Stomach (tissue), 9 donors: Measurements from ENCODE around the gene PPP1R9A. TPM values are rescaled to one million over a fixed set of nuclear protein-coding genes. Genes with fewer than 3 reads are reported as not detected.

Experiments
- DNase-seq, 2 donors: peaks; one replicate each; pipeline versions ENCODE4 v3.0.0 to v3.0.0-alpha.2; 2013 to 2019
- H3K27ac ChIP-seq, 5 donors: fragments of 200-600 bp in 4 of 5; sonication (generic) in 4 of 5; one replicate each; pipeline ENCODE4 v1.5.1; 2013 to 2019; ENCODE audit warnings: mild to moderate bottlenecking in 1 of 5, moderate library complexity in 1 of 5
- H3K27me3 ChIP-seq, 3 donors: fragments of 200-600 bp; sonication (generic); one replicate each; pipeline ENCODE4 v1.5.1; 2017 to 2019; ENCODE audit warnings: mixed run types in 1 of 3
- H3K36me3 ChIP-seq, 4 donors: fragments of 200-600 bp; sonication (generic); 1 replicate in 3 of 4; 2 replicates in 1 of 4; pipeline ENCODE4 v1.5.1; 2016 to 2019
- H3K4me1 ChIP-seq, 4 donors: fragments of 200-600 bp; sonication (generic); one replicate each; pipeline ENCODE4 v1.5.1; 2016 to 2019
- H3K4me3 ChIP-seq, 4 donors: fragments of 200-600 bp; sonication (generic) in 3 of 4; one replicate each; pipeline ENCODE4 v1.5.1; 2016 to 2019; ENCODE audit warnings: mild to moderate bottlenecking in 1 of 4
- H3K9me3 ChIP-seq, 4 donors: fragments of 200-600 bp; sonication (generic); one replicate each; pipeline ENCODE4 v1.5.1; 2016 to 2019
- CTCF ChIP-seq, 7 experiments: fragments of 450-650 bp in 4 of 7; fragments of 200-600 bp in 3 of 7; sonication (generic) in 3 of 7; IDR thresholded peaks; one replicate each; pipeline ENCODE4 v1.5.1; 2016 to 2019; ENCODE audit warnings: antibody characterized with exemption in 7 of 7, control low read depth in 2 of 7, mild to moderate bottlenecking in 1 of 7
- EP300 ChIP-seq: sonication (generic); formaldehyde crosslinking; IDR thresholded peaks from one replicate; pipeline ENCODE4 v1.6.1; 2017; ENCODE audit warnings: antibody characterized with exemption
- POLR2A ChIP-seq, 4 donors: fragments of 450-650 bp; IDR thresholded peaks; one replicate each; pipeline ENCODE4 v1.6.1; 2016; ENCODE audit warnings: antibody characterized with exemption in 4 of 4, control low read depth in 2 of 4, mild to moderate bottlenecking in 1 of 4, moderate library complexity in 1 of 4
- POLR2AphosphoS5 ChIP-seq, 3 donors: sonication (generic); formaldehyde crosslinking; IDR thresholded peaks; one replicate each; pipeline ENCODE4 v1.6.1; 2016; ENCODE audit warnings: antibody characterized with exemption in 3 of 3
- WGBS, 5 donors: extraction: QIAGEN DNeasy Blood & Tissue Kit in 3 of 5; methylation state at CpG; one replicate each; pipeline versions ENCODE4 v1.1.5 to v1.1.7; 2013 to 2018; 5-methylcytosine and 5-hydroxymethylcytosine counted together
- intact Hi-C: fragments of 100-400 bp; cut with DNase I; formaldehyde crosslinking; loops from one replicate; pipeline ENCODE4 v1.15.1; 2023; ENCODE audit warnings: low total_unique reads
- polyA plus RNA-seq, 3 donors: library from polyadenylated mRNA; stranded (reverse); fragments of 200-250 nt; gene quantifications; one replicate each; pipeline ENCODE4 v1.2.3, GENCODE V29; 2013
- total RNA-seq, 5 donors: library from RNA; depleted of rRNA; stranded (reverse); fragments of >200 nt; gene quantifications; one replicate each; pipeline versions ENCODE4 v1.1.0 to v1.2.3, GENCODE V29; 2014 to 2016
- donor health status: healthy with polysubstance abuse.
- donor health status: Bipolar disorder and iron deficiency.
- donor health status: healthy.

Gene PPP1R9A
- total and polyA plus RNA-seq, 8 donors, result 1.4 to 37.1 (median 12.5) TPM

GRCh38 chr7:94888551-94888950 lies 18.8 kb upstream of the PPP1R9A start:
- no peak overlapping the region for H3K4me3 ChIP-seq
- DNase-seq, result peak; percentile 58 to 79
- H3K4me1 ChIP-seq, result peaks cover 0 to 17% (median 12%) of the 10 kb centered on the region in 4 donors
- intact Hi-C loops, result no loop called here
- 13 to 26% (median 17%) methylated on average over 5 of the region's 5 CpGs for WGBS, 5 donors
- H3K9me3 ChIP-seq, result no peaks in the 10 kb centered on the region
- no peak overlapping the region for H3K27ac ChIP-seq
- TF ChIP-seq CTCF (IDR thresholded peaks at IDR 0.05) (peak in 3 of 7 experiments; percentile 16 to 40 (median 31)), POLR2A (IDR thresholded peaks at IDR 0.05) (no peak), POLR2AphosphoS5 (IDR thresholded peaks at IDR 0.05) (peak in 1 of 3 donors; percentile 28)
- no peaks in the 10 kb centered on the region for H3K36me3 ChIP-seq
- H3K27me3 ChIP-seq, result no peaks in the 10 kb centered on the region

GRCh38 chr7:94888995-94889523 lies 18.3 kb upstream of the PPP1R9A start:
- intact Hi-C loops, result no loop called here
- H3K4me3 ChIP-seq, result no peak overlapping the region
- no peaks in the 10 kb centered on the region for H3K9me3 ChIP-seq
- no peak overlapping the region for H3K27ac ChIP-seq
- WGBS, 5 donors, result 35 to 48% (median 42%) methylated on average over 2 of the region's 2 CpGs
- peak in 1 of 7 experiments; percentile 3 for TF ChIP-seq CTCF (IDR thresholded peaks at IDR 0.05)
- TF ChIP-seq POLR2AphosphoS5 (IDR thresholded peaks at IDR 0.05), result no peak
- peaks cover 0 to 17% (median 12%) of the 10 kb centered on the region in 4 donors for H3K4me1 ChIP-seq
- no peaks in the 10 kb centered on the region for H3K27me3 ChIP-seq
- H3K36me3 ChIP-seq, result no peaks in the 10 kb centered on the region
- no peak for DNase-seq

- Histone ChIP-seq H3K36me3 (no peaks in the 10 kb centered on the region), H3K27ac (no peak overlapping the region), H3K9me3 (no peaks in the 10 kb centered on the region), H3K27me3 (no peaks in the 10 kb centered on the region), H3K4me1 (peaks cover 0 to 17% (median 12%) of the 10 kb centered on the region in 4 donors), H3K4me3 (no peak overlapping the region)
- TF ChIP-seq CTCF (IDR thresholded peaks at IDR 0.05) (no peak), EP300 (no peak), POLR2AphosphoS5 (IDR thresholded peaks at IDR 0.05) (no peak), POLR2A (IDR thresholded peaks at IDR 0.05) (no peak)
- no peak for DNase-seq
- 72 to 92% (median 80%) methylated on average over 2 of the region's 2 CpGs for WGBS, 5 donors
- intact Hi-C loops, result no loop called here
Measured at GRCh38 chr7:94890216-94890615, 17.2 kb upstream of the PPP1R9A start.

GRCh38 chr7:94893661-94894060 lies 13.7 kb upstream of the PPP1R9A start:
- H3K27ac ChIP-seq, result no peak overlapping the region
- H3K4me3 ChIP-seq, result no peak overlapping the region
- peaks cover 0 to 12% (median 8%) of the 10 kb centered on the region in 4 donors for H3K4me1 ChIP-seq
- DNase-seq, result no peak
- no peaks in the 10 kb centered on the region for H3K36me3 ChIP-seq
- TF ChIP-seq POLR2A (IDR thresholded peaks at IDR 0.05), result no peak
- TF ChIP-seq POLR2AphosphoS5 (IDR thresholded peaks at IDR 0.05), result no peak
- TF ChIP-seq CTCF (IDR thresholded peaks at IDR 0.05), result no peak
- TF ChIP-seq EP300, result no peak
- intact Hi-C loops, result no loop called here
- 81 to 91% (median 90%) methylated on average over 6 of the region's 6 CpGs for WGBS, 5 donors
- no peaks in the 10 kb centered on the region for H3K27me3 ChIP-seq
- H3K9me3 ChIP-seq, result no peaks in the 10 kb centered on the region
